GM21786 (cell line): ENCODE data around the gene RXRA.

Experiments
- ATAC-seq: cut with Tn5 transposase; IDR thresholded peaks from one replicate; pipeline ENCODE4 v1.9.1; 2021; ENCODE audit not compliant: unreplicated experiment

RXRA gene

DNA sequence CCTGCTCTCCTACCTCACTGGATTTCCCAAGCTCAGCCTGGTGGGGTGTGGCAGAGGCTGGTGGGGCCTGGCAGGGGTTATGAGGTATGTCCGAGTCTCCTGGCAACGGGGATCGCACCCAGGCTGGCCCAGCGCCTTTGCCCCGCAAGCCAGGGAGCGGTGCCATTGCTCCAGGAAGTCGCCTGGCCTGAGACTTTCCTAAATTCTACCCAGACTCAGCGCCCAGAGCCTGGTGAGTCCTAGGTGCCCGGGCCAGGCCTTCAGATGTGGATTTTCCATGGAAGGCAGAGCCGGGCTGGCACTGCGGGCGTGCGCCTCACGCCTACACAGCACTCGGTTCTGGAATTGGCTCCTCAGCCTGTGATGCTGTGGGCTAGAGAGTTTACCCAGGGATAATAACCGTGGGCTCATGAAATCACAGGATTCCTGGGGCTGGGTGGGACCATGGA, 159.9 kb downstream of the RXRA start:
- ATAC-seq = no peak

GRCh38 chr9:134486596-134486995, 160.3 kb downstream of the RXRA start:
- ATAC-seq = no peak
